Activated CD8-positive, alpha-beta T cell treated with anti-CD3 and anti-CD28 coated beads, Interleukin-2, amount 10 ng/mL, durations not matched to agents 7 days and 5 days (primary cell): ENCODE measurements around the gene MYBPC3. TPM values are rescaled to one million over a fixed set of nuclear protein-coding genes. Genes with fewer than 3 reads are reported as not detected.
"Not testable (repeated sequence)": the region's sequence is repeated elsewhere in the genome, so short reads cannot be mapped to it uniquely, and the experiment has no call there.

Source experiments
- ATAC-seq: fragments of 150-1000 bp; cut with Tn5 transposase; one replicate; pipeline ENCODE4 v1.10.0; 2021; ENCODE audit warnings: moderate library complexity
- CTCF ChIA-PET: fragments of 350-600 bp; sonication (Branson Sonifier 250); formaldehyde crosslinking; loops from one replicate; lab custom pipeline; 2021; ENCODE audit warnings: antibody characterized with exemption; lab: Charles Lee
- POLR2A ChIA-PET: fragments of 350-600 bp; sonication (Branson Sonifier 250); formaldehyde crosslinking; loops from one replicate; lab custom pipeline; 2021; ENCODE audit warnings: antibody characterized with exemption; lab: Charles Lee
- DNase-seq: peaks from one replicate; pipeline ENCODE4 v3.0.0-alpha.2; 2020
- H3K27ac Mint-ChIP-seq: one replicate; pipeline ENCODE4 v1.8.0; 2021; ENCODE audit warnings: mild to moderate bottlenecking, mixed read lengths
- H3K27me3 Mint-ChIP-seq: one replicate; pipeline ENCODE4 v1.8.0; 2021; ENCODE audit warnings: low read depth, mixed read lengths
- H3K36me3 Mint-ChIP-seq: one replicate; pipeline ENCODE4 v1.8.0; 2021; ENCODE audit warnings: low read depth, mixed read lengths
- H3K4me1 Mint-ChIP-seq: one replicate; pipeline ENCODE4 v1.8.0; 2021; ENCODE audit warnings: low read depth, mixed read lengths
- H3K4me3 Mint-ChIP-seq: one replicate; pipeline ENCODE4 v1.8.0; 2021; ENCODE audit warnings: mild to moderate bottlenecking, mixed read lengths
- H3K9me3 Mint-ChIP-seq: one replicate; pipeline ENCODE4 v1.8.0; 2022; ENCODE audit warnings: mixed read lengths; ENCODE audit not compliant: insufficient read depth
- total RNA-seq, 2 experiments: library from RNA; stranded (reverse); gene quantifications; one replicate each; pipeline ENCODE4 v1.2.3, GENCODE V29; 2021

MYBPC3 gene
- total RNA-seq, 2 experiments from 2014 or later: not detected

DNA sequence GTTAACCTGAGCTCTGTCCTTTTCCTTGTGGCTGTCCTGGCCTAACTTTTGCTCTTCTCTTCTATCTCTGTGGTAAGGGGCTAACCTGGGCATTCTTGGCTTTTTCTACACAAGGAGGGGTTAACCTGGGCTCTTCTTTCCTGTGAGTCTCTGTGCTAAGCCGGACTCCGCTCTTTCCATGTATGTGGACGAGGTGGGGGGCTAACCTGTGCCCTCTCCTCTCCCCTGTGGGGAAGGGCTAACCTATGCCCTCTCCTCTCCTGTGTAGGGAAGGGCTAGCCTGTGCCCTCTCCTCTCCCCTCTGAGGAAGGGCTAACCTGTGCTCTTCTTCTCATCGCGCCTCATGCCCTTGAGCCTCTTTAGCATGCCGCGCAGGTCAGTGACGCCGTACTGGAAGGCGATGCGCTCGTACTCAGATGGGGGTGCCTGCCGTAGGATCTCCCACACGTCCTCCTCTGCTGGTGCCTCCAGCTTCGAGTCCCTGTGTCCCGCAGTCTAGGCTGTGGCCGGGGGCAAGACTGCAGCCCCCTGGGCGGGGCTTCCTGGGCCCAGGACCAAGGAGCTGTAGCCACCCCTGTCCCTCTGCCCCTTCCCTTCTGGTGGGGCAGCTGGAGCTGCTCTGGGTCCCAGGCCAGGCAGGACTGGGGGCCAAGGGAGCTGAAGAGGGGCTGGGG is 6.5 kb downstream of the MYBPC3 start:
- ATAC-seq (no peak), DNase-seq (no peak)
- POLR2A ChIA-PET: no interaction called here
- CTCF ChIA-PET: no interaction called here
- Mint-ChIP-seq H3K4me1 (no peaks in the 10 kb centered on the region), H3K27me3 (no peaks in the 10 kb centered on the region), H3K9me3 (no peaks in the 10 kb centered on the region), H3K27ac (no peak overlapping the region), H3K36me3 (no peaks in the 10 kb centered on the region), H3K4me3 (no peak overlapping the region)

DNA sequence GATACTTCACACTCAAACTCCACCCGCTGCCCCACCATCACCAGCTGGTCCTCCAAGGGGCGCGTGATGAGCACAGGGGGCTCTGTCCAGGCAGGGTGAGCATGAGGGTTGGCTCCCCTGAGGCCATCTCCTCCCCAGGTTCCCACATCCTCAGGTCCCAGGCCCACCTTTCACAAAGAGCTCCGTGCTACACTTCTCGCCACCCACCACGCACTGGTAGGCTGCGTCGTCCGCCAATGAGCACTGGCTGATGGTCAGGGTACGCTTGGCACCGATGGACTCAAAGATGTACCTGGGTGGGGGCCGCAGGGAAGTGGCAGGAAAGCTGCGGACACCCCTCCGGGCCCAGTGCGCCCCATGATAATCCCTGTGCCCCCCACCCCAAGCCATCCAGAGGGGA is 9.6 kb downstream of the MYBPC3 start:
- Mint-ChIP-seq H3K27ac (no peak overlapping the region), H3K27me3 (no peaks in the 10 kb centered on the region), H3K36me3 (no peaks in the 10 kb centered on the region), H3K9me3 (no peaks in the 10 kb centered on the region), H3K4me1 (no peaks in the 10 kb centered on the region), H3K4me3 (no peak overlapping the region)
- ChIA-PET POLR2A (no interaction called here), CTCF (interaction anchor here (2.4 kb wide), 1 partner anchor 31 kb away, joined by 6 read pairs; no protein-coding TSS in a partner anchor)
- DNase-seq: no peak
- no peak for ATAC-seq

DNA sequence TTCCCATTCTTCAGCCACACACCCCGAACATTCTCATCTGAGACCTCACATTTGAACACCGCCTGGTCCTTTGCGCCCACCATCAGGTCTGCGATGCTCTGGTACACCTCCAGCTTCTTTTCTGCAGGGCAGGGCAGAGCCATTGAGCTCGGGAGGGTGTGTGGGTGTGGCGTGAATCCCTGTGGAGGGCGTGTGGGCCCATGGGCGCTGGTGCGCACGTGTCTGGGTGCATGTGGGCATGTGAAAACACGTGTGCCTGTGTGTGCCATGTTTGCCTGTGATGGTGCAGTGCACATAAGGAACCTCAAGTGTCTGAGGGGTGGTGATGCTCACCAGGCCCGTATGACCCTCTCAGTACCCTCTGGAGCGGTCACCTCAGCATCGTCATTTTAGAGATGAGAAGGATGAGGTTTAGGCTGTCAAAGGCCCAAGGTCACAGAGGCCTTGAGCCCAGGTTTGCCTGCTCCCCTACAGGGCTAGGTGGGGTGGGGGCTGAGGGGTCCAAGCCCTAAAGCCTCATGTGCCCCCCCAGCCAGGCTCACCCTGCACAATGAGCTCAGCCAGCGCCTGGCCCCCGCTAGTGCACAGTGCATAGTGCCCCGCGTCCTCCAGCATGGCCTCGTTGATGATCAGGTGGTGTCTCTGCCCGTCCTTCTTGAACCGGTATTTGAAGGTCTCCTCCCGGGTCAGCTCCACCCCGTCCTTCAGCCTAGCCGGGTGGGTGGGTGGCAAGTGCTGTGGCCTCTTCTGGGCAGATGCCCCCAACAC is 10.3 kb downstream of the MYBPC3 start:
- DNase-seq (no peak), ATAC-seq (no peak)
- Mint-ChIP-seq H3K27ac (no peak overlapping the region), H3K4me3 (no peak overlapping the region), H3K4me1 (no peaks in the 10 kb centered on the region), H3K9me3 (no peaks in the 10 kb centered on the region), H3K27me3 (no peaks in the 10 kb centered on the region), H3K36me3 (no peaks in the 10 kb centered on the region)
- POLR2A ChIA-PET: no interaction called here
- CTCF ChIA-PET: interaction anchor here (2.4 kb wide), 1 partner anchor 32 kb away, joined by 6 read pairs; no protein-coding TSS in a partner anchor

DNA sequence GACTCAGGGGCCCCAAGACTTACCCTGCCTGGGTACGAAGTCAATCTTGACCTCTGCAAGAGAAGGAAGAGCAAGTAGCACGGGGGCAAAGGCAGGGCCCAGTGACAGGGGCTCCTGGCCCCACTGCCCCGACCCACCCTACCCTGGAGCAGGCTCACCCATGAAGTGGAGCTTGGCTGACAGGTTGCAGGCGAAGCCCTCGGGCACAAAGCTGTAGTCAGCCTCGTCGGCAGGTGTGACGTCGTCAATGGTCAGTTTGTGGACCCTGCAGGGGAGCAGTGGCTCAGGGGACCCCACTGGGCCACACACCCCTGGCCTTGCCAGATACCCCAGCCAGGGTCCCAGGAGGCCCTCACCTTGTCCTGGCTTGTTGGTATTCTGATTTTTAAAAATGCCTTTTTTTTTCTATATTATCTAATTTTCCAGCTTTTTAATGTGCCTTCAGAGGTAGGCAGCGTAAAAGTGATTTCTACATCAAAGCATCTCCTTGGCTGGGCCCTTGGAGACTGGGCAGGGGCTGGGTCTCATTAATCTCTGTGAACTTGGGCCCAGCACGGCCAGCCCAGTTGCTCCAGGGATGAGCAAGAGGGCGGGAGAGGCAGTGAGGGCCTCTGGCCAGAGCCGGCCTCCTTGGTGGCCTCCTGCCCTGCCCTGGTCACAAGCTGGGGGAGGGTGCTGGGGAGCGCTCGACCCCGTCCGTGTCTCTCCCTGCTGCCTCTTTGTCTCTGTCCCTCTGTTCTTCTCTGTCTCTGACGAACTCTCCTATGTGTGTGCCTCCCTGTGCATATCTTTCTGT is 11.3 kb downstream of the MYBPC3 start:
- POLR2A ChIA-PET: no interaction called here
- H3K27me3 Mint-ChIP-seq: no peaks in the 10 kb centered on the region
- ATAC-seq (no peak), DNase-seq (no peak)
- no peak overlapping the region for H3K4me3 Mint-ChIP-seq
- no peak overlapping the region for H3K27ac Mint-ChIP-seq
- CTCF ChIA-PET: interaction anchor here (2.4 kb wide), 1 partner anchor 33 kb away, joined by 6 read pairs; no protein-coding TSS in a partner anchor
- no peaks in the 10 kb centered on the region for H3K36me3 Mint-ChIP-seq
- no peaks in the 10 kb centered on the region for H3K4me1 Mint-ChIP-seq
- no peaks in the 10 kb centered on the region for H3K9me3 Mint-ChIP-seq

DNA sequence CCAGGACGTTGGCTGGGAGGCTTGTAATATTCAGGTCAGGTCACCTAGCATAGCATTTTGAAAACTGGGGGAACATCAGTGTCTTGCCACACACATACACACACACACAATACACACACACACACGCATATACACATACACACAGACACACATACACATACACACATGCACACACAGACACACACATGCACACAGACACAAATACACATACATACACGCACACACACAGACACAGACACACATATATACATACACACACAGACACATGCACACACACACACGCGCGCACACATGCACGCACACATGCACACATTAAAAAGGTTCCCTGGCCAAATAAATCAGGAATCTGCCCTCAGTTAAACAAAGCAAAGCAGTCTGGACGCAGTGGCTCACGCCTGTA is 12.5 kb downstream of the MYBPC3 start:
- DNase-seq: no peak
- H3K36me3 Mint-ChIP-seq: no peaks in the 10 kb centered on the region
- no peaks in the 10 kb centered on the region for H3K4me1 Mint-ChIP-seq
- no peak overlapping the region for H3K27ac Mint-ChIP-seq
- no peak overlapping the region for H3K4me3 Mint-ChIP-seq
- no peaks in the 10 kb centered on the region for H3K27me3 Mint-ChIP-seq
- H3K9me3 Mint-ChIP-seq: no peaks in the 10 kb centered on the region
- ChIA-PET CTCF (no interaction called here), POLR2A (no interaction called here)
- ATAC-seq: no peak

DNA sequence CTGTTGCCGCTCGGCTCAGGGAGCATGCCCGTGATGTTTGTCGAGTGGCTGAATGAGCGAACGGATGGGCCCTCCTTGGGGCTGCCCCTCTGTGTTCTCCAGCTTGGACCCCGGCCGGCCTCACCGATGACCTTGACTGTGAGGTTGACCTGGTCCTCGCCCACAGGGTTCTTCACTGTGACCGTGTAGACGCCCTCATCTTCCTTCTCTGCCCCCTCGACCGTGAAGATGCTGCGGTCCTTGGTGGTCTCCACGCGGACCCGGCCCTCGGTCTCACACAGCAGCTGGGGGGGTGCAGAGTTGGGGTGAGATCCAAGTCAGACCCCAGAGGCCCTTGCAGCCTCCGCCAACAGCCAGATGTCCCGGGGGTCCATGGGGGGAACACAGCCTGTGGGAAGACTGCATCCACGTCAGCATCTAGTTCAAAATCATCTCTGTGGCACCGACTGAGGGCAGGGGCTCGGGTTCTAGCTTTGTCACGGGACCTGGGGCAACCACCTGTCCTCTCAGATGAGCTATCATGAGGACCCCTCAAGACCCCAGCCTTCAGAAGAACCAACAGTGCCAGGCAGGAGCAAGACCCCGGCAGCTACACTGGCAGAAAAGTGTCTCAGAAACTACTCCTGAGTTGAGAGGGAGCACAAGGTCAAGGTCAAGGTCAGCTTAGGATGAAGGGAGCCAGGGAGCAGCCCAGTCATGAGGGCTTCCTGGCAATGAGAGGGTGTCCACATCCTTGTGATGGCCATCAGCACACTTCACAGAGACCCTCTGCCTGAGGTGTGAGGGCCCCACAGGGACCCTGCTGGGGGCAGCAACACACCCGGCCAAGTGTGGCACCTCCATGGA is 13.9 kb downstream of the MYBPC3 start:
- Mint-ChIP-seq H3K36me3 (no peaks in the 10 kb centered on the region), H3K4me3 (no peak overlapping the region), H3K4me1 (no peaks in the 10 kb centered on the region), H3K27me3 (no peaks in the 10 kb centered on the region), H3K9me3 (no peaks in the 10 kb centered on the region), H3K27ac (no peak overlapping the region)
- no peak for ATAC-seq
- CTCF ChIA-PET: no interaction called here
- no peak for DNase-seq
- POLR2A ChIA-PET: no interaction called here

DNA sequence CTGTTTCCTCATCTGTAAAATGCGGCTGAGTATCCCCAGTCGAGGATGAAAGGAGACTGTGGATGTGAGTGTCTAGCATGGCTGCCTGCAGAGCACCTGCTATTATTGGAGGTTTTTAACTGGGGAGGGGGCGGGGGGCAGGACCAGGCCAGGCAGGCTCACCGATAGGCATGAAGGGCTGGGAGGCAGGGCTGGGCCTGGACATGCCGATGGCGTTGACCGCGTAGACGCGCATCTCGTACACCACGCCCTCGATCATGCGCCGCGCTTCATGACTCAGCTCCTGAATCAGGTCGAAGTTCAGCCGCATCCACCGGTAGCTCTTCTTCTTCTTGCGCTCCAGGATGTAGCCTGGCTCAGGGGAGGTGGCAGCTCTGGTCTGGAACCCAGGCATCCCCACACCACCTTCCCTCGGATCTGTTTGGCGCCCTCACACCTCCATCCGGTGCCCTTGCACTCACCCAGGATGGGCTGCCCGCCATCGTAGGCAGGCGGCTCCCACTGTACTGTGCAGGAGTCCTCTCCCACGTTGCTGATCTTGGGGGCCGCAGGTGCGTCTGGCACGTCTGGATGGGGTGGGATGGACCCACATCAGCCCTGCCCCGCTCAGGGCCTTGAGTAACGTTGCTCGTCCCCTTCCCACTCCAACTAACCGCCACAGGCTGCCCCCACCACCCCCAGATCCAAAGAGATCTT is 15.1 kb downstream of the MYBPC3 start:
- no peaks in the 10 kb centered on the region for H3K36me3 Mint-ChIP-seq
- H3K4me1 Mint-ChIP-seq: no peaks in the 10 kb centered on the region
- POLR2A ChIA-PET: no interaction called here
- no peak overlapping the region for H3K27ac Mint-ChIP-seq
- H3K4me3 Mint-ChIP-seq: no peak overlapping the region
- DNase-seq (no peak), ATAC-seq (no peak)
- no peaks in the 10 kb centered on the region for H3K9me3 Mint-ChIP-seq
- CTCF ChIA-PET: interaction anchor here (1.7 kb wide), 1 partner anchor 37 kb away, joined by 5 read pairs; no protein-coding TSS in a partner anchor
- no peaks in the 10 kb centered on the region for H3K27me3 Mint-ChIP-seq

DNA sequence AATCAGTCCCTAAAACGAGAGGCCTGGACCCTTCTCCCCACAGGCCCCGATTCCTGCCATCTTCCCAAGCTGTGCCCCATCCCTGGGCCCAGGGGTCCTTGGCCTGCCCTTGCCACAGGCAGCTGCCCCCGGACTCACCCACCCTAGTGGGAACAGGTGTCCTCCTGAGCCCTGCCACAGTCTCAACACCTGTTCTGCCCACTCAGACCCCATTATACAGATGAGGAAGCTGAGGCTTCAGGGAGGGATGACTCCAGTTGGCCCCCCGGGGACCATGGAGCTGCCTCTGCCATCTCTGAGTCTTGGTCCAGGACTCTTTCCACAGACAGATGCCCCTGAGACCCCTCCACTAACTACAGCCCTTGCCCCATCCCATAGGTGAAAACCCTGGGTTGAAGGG is 15.9 kb downstream of the MYBPC3 start:
- Mint-ChIP-seq H3K27me3 (no peaks in the 10 kb centered on the region), H3K4me3 (no peak overlapping the region)
- CTCF ChIA-PET: interaction anchor here (1.7 kb wide), 1 partner anchor 38 kb away, joined by 5 read pairs; no protein-coding TSS in a partner anchor

DNA sequence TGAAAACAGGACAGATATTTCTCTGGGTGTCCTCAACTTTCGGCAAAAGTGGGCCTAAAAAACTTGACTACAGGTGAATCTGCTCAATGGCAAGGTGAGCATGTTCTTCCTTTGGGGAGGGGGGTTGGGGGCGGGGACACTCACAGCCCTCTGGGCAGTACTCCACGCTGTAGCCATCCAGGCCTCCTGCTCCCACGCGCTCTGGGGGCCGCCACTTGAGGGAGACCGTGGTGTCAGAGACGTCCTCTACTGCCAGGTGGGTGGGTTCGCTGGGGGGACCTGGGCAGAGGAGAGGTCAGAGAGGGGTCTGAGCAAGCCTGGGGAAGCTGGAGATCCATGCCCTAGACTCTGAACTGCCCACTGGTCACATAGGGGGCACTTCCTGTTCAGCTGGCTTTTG is 16.8 kb downstream of the MYBPC3 start:
- DNase-seq (no peak), ATAC-seq (no peak)
- Mint-ChIP-seq H3K27me3 (no peaks in the 10 kb centered on the region), H3K4me3 (no peak overlapping the region), H3K9me3 (no peaks in the 10 kb centered on the region), H3K36me3 (no peaks in the 10 kb centered on the region), H3K27ac (no peak overlapping the region), H3K4me1 (no peaks in the 10 kb centered on the region)
- ChIA-PET CTCF (no interaction called here), POLR2A (interaction anchor here (0.6 kb wide), 1 partner anchor 29 kb away, joined by 4 read pairs; no protein-coding TSS in a partner anchor)

More for the DNA sequence above, 15.9 kb downstream of the MYBPC3 start:
- Mint-ChIP-seq H3K4me1 (no peaks in the 10 kb centered on the region), H3K9me3 (no peaks in the 10 kb centered on the region), H3K36me3 (no peaks in the 10 kb centered on the region), H3K27ac (no peak overlapping the region)
- DNase-seq: no peak
- POLR2A ChIA-PET: no interaction called here
- ATAC-seq: no peak

DNA sequence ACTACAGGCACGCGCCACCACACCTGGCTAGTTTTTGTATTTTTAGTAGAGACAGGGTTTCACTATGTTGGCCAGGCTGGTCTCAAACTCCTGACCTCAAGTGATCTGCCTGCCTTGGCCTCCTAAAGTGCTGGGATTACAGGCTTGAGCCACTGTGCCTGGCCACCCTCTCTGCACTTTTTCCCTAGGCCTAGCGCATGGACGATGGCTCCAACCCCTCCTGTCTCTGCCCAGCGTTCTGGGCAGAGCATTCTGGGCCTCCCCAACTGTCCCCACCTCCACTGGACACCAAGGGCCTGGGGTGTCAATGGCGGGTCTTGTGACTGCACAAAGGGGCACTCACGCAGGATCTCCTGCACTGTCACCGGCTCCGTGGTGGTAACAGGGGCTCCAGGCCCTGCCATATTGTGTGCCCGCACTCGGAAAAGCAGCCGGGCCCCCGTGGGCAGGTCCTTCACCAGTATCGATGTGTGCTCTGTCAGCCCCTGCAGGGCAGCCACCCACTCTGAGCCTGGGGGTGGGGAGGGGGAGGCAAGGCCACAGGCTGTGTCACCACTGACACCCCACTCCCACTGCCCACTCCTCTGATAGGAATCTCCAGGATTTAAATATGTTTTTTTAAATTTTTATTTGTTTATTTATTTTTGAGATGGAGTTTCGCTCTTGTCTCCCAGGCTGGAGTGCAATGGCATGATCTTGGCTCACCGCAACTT is 17.6 kb downstream of the MYBPC3 start:
- not testable (repeated sequence) for DNase-seq, H3K27me3 Mint-ChIP-seq, H3K36me3 Mint-ChIP-seq, H3K4me3 Mint-ChIP-seq, H3K4me1 Mint-ChIP-seq, H3K27ac Mint-ChIP-seq, H3K9me3 Mint-ChIP-seq, ATAC-seq
- CTCF ChIA-PET: interaction anchor here (1.2 kb wide), 1 partner anchor 39 kb away, joined by 4 read pairs; no protein-coding TSS in a partner anchor
- POLR2A ChIA-PET: interaction anchor here (0.6 kb wide), 1 partner anchor 30 kb away, joined by 4 read pairs; no protein-coding TSS in a partner anchor
